ENCODE results near the gene NFS1.

GRCh38 chr20:35734374-35734773 is 35.2 kb upstream of the NFS1 start:
- TF ChIP-seq USF2 (IDR thresholded peaks at IDR 0.05; ENCODE audit: low read depth, low read length) (no peak), CTCF (conservative IDR thresholded peaks at IDR 0.05; ENCODE audit: low read depth, low read length) (no peak)
